ACHN (cell line): ENCODE data around the gene ATP8B4.

Experiments
- DNase-seq: peaks from one replicate; pipeline ENCODE4 v3.0.0-alpha.2; 2015
- in situ Hi-C: cut with HindIII; loops from 2 replicates; pipeline ENCODE4 v1.10.0; 2017; ENCODE audit warnings: low sequenced_read_pairs, low pct_ligation_motif_present, low pct_unique_long_range_greater_than_20kb

The ATP8B4 gene

DNA sequence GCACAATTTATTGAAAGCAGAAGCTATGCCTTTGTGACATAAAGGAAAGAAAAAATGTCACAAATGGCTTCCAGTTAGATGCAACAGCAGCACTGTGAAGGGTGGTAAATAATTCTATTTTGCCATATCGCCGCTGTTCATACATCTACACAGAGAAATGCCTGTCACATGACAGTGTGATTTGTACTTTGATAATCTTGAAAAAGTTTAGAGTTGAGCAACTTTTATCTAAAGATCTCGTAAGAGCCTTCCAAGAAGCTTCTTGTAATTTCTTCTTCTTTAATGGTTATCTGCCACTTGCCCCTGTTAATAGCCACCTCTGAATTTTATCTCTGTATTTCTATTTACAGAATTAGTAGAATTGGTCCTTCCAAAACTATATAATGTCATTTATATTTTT is 192.3 kb downstream of the ATP8B4 start:
- in situ Hi-C loops: no loop called here
- DNase-seq: no peak

DNA sequence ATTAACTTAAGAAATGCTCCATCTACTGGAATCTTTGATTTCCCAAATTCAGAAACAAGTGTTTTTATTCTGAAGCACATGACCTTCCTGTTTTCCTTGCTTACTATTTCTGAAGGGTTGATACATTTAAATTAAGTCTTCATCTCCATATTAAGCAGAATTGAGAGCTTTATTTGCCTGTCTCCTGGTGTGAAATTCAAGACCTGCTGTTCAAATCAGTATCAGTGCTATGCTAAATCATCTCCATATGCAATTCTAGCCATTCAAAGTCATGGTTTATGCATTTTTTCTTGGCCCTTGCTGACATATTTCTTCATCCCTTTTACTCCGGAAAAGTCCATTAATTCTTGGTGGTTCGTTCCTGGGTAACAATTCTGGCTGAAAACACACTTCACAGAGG is 195.4 kb downstream of the ATP8B4 start:
- no peak for DNase-seq
- in situ Hi-C loops: no loop called here

DNA sequence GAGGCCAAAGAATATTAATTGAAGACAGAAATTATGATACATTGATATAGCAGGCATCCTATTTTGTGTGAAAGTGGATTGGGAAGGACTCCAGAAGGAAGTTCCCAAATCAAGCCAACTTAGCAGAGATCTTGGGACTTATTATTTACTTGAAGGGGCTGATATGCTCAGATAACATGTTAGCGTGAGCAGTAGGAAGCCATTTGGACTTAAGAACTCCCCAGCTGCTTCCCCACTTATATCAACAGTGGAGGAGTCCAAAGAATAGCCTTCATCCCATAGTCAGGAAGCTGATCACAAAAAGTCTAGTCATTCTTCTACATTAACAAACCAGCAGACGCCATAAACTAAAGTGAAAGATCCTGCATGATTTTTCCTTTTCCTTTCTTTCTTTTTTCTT is 200.0 kb downstream of the ATP8B4 start:
- in situ Hi-C loops: no loop called here
- DNase-seq: no peak

DNA sequence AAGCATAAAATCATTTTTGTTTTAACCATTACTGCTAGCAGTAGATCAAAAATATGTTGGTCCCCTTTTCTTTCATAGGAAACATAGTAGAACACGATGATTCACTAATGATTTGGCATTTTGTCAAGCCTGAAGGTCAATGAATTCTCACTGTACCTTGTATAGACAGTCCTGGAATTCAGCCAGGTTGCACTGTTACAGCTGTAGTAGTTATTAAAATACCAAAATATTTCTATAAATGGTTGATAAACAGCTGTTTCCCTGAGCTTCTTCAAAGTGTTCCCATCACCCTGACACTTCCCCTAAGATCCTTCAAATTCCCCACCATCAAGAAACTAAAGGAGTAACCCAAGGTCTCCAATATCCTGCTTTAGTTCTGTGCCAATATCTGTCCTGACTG is 200.9 kb downstream of the ATP8B4 start:
- in situ Hi-C loops: no loop called here
- DNase-seq: no peak

DNA sequence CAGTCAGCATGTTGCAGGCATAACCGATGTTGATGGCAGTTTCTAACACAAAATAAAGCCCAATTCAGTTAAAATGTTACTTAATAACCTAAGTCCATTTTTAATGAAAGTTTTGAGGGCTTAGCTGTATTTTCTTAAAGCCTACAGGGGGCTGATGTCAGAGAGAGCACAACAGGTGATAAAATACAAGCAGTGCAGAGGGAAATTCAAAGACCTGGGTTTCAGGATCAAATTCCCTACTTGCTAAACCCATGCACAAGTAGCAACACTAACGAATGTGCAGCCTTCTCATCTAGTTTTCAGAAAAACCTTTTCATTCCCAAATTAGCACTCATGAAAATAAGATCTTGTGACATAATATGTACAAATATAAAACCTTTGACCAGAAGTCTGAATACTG is 202.0 kb downstream of the ATP8B4 start:
- in situ Hi-C loops: no loop called here
- DNase-seq: no peak

DNA sequence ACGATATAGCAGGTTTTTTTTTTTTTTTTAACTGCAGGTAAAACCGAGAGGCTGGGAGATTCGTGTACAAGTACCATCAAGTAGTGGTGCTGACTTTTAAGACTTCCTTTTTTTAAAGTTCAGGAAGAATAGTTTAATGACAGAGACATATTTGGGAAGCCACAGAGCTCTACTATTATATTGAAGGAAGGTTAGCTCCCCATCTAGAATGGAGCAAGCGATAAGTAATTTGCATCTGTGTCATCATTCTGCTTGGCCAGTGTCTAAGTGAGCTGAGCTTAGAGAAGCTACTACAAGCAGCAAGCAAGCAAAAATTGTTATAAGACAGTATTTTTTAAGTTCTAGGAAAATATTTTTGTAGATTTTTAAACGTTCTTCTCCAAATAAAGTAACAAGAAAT is 203.2 kb downstream of the ATP8B4 start:
- in situ Hi-C loops: no loop called here

DNA sequence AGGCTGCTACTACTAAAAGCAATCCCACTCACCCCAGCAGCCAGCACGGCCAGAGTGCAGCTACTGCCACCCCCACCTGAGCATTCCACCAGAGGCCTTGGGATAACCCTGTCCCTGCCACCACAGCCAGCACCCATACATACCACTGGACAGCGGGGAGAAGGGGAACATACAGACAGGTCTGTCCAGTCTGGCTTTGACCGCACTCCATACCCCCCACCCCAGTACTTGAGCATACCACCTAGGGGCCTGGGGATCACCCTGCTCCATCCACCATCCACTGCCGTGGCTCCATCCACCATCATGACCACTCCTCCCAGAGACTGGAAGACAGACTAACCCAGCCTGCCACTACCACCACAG is 210.1 kb downstream of the ATP8B4 start:
- in situ Hi-C loops: no loop called here
- DNase-seq: no peak

More for the DNA sequence above, 203.2 kb downstream of the ATP8B4 start:
- no peak for DNase-seq

DNA sequence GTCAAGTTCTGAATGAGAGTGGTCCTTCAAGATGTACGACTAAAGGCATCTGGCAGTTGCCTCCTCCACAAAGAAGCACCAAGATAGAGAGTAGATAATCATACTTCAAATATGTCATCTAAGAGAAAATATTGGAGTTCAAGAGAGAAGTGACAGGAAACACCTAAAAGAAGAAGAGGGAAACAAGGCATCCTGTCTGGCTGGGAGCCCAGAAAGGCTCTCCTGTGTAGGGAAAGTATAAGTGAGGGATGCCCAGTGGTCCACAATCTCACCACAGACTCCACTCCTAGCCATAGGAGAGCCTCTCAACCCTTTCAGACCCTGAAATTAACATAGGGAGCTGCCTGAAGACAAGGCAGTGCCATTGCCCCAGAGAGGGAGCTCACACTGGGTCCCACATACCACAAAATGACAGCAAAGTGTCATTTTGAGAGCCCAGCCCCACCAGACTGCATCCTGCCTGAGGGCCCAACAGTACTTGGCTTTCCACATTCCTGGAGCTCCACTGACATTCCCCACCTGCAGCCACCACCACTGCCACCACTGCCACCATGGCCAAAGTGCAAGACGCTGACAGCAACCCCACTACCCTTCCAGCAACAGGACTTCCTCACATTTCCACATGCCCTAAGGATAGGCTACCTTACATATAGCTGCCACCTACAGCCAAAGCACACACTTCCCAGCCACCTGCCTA is 210.6 kb downstream of the ATP8B4 start:
- no peak for DNase-seq
- in situ Hi-C loops: no loop called here

DNA sequence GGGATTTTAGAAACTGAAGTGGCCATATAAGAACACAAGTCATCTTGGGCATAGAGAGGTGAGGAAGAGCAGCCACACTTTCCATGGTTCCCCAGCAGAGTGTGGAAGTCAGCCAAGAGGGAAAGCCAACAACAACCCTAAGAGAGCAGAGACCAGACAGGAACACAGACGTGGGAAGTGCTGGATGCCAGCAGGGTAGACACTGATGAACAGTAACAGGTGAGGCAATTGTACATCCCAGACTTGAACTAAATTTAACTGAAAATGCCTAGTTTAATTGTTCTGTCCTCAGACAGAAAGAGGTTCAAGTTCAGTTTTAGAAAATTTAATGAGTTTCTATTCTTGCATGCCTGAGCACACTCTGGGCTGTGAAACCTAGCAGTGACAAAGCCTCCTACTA is 212.1 kb downstream of the ATP8B4 start:
- in situ Hi-C loops: no loop called here
- no peak for DNase-seq

DNA sequence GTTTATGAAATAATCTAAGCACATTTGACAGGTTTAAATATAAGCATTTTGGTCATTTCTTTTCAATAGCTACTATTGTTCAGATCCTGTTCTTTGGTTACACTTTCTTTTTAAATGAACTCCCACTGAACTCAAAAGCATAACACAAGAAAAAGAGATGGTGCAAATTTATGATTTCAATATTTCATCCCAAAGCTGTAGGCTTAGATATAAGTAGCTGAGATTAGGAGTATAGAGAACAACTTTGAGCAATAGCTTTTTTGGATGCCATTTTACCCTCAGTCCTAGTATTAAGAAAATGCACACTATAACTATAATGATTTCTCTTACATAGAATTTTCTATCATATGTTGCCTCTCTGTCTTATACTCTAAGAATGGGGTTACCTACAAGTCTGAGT is 213.8 kb downstream of the ATP8B4 start:
- in situ Hi-C loops: no loop called here
- no peak for DNase-seq

DNA sequence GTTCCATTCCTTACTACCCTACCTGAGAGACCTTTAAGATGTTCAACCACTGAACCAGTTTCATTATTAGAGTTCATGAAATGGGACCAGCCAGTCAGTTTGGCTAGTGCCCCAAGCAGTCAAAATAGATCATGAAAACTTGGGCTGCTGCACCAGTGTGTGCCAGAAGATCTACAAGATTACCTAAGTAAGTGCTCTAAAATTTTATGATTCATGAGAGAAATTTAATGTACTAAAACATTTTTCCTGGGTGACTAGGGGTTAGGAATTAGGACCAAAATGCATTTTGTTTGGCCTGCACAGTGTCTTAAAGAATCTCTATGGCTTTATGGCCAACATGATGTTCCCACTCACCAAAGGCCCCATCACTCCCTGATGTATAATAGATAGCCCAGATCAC is 214.7 kb downstream of the ATP8B4 start:
- in situ Hi-C loops: no loop called here
- no peak for DNase-seq

DNA sequence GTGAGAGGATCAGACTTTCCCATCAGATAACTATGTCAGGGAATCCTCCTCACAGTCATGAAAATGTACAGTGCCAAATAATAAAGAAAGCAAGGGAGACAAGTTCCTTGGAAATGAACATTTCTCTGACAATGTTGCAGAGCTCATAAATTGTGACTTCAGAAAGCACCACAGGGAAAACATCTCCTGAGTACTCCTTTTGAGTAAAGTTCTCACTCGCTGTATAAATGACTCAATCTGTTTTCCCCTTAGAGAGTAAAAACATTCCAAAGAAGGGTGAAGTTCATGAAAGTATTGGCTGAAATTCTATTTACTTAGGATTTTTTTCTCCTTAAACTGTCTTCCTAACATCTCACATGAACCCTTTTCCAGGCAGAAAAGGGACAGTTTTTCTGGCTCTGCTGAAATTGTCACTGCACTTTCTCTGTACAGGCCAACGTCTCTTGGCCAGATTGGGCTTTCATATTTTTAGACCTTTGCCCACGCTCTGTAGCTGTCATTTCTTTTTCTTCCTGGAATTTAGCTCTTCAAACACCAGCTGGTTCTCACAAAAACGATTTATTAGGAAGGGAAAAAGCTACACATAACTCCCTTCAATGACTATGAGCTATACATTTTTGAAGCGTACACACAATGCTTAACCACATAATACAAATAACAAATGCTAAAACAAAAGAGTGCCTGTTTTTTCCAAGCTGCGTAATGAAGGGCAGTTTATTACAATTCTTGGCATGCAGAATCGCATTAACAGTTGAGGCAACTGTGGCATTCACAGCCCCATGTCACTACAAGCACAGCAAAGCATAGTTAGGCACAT is 216.1 kb downstream of the ATP8B4 start:
- DNase-seq: no peak
- in situ Hi-C loops: no loop called here

DNA sequence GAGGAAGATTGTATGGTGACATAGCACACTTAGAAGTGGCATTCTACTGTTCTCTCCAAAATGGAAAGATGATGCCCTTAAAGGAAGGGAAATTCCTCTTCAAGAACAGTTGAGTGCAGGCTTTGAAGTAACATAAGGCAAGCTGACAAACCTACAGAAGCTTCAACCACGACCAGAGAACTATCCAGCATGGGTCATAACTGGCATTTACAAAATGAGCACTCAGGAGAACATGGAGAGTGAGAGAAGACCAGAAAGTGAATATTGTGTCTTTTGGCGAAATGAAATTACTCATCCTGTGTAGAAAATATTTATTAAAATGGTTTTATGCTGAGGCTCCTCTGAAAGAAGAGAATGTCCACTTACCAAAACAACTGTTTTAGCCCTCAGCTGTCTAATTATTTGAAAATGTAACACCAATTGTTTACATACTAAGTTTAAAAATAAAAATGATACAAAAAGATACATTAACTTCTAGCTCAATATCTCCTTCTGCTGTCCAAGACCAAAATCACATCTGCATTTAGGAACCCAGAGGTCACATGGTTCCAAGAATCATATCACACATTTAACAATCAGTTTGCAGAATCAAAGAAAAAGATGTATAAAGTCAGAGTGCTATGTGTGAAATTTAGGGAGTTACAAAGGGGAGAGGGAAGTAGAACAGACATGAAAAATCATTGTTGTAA is 216.9 kb downstream of the ATP8B4 start:
- no peak for DNase-seq
- in situ Hi-C loops: no loop called here

DNA sequence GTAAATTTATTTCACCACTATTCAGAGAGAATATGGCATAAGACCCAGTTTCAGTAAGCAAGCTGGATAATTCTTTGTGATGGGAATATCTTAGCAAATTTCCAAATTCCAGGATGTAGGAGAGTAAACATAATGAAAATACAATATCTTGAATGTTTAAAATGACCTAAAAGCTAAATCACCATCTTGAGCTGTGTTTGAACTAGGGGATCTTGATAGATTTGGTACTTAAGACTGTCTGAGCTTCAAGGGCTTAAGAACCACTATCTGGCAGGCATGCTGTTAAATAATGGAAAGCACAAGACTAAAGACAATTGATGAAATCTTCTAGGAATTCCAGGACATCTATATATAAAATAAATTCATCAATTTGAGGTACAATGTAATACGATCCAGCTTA is 217.7 kb downstream of the ATP8B4 start:
- DNase-seq: no peak
- in situ Hi-C loops: no loop called here

DNA sequence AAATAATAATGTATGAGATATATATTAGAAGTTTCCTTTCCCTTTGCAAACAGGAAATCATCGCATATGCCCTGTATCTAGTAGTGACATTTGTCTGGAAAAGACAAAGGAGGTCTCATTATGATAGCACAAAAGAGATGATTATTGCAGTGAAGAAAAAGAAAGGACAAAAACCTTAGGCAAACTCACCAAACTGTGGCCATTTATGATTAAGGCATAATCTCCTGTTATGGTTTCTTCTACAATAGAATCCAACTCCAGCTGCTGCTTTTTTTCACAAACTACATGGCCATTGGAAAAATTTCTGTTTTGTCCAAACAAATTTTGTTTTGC is 218.2 kb downstream of the ATP8B4 start:
- no peak for DNase-seq
- in situ Hi-C loops: no loop called here

DNA sequence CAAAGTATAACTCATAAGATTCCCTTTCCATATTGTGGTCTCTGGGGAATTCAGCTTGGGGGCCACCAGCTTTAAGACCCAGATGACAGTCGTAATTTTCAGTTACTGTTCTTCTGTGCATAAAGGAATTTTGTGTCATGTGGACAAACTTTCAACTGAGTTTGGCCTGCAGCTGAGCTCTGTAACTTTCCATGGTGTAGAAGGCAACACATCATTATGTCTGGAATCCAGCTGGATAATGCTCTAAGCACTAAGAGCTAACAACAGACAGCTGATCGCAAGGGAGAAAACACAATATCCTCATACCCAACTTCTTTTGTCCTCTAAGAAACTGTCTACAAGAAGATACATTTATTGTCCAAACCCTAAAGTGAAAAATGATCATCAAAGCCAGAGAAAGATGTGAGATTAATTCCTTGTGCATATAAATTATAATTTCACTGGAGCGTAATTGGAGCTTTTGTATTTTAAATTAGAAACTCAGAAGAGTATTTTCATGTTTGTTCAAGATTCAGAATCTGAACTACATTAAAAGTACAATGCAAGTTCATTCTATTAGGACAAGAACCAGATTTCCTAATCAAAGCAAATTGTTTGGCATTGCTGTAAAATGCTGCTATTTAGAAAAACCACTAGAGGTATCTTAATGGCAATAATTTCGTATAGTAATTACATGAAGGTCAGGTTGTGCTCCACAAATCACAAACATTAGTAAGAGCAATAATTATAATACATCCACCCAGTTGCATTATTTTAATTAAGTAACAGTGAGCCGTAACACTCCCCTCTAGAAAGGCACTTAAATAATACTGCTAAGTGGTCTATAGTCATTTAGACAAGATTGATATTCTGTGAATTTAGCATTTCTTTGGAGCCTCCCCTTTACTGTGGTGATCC is 218.8 kb downstream of the ATP8B4 start:
- in situ Hi-C loops: no loop called here
- no peak for DNase-seq

DNA sequence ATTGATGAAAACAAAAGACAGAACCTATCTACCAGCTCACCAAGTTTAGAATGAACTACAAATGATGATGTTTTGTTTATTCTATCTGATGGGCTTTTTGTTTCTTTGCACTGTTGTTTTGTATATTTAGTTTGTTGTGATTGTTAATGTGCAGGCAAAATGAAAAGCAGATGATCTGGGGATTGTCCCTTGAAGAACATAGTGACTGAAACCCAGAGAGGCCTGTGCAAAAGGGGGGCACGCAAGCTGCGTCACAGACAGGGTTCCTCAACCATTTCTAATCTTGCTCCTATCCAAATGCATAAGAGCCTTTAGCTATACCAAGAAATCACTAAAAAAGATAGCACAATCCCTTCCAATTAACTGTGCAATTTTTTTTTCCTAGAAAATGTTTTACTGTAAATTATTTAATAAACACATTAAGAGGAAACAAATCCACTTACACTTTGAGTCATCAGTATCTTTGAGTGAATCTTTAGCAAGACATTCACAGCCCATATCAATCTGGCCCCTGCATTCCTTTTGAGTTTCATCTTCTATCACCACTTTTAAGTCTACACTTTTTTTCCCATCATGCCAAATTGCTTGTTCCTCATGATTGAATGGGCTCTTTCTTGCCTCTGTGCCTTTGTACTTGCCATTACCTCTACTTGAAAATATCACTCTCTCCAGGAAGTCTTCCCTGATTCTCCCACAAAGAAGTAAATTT is 220.3 kb downstream of the ATP8B4 start:
- in situ Hi-C loops: no loop called here
- DNase-seq: no peak

DNA sequence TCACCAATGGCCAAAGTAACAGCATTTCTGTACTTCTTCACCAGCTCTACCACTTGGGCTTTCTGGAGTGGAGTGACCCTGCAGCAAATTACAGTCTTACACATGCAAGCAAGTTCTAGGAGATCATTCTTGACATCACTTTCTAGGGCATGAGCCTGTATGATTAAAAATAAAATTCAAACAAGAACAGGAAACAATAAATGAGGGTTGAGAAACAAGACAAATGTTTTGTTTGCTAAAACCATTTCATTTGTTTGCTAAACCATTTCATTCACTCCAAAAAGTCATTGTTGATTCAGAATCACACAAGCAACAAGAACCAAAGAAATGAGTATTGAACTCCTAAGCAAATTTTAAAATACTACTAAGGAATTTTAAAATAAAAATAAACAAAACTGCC is 220.9 kb downstream of the ATP8B4 start:
- in situ Hi-C loops: no loop called here
- DNase-seq: no peak
